NCI-H1105 (cell line): Measurements from ENCODE around the gene CNPY1.

Experiments
- DNase-seq: peaks from one replicate; lab custom pipeline; 2025; lab: John Stamatoyannopoulos, UW

The CNPY1 gene

DNA sequence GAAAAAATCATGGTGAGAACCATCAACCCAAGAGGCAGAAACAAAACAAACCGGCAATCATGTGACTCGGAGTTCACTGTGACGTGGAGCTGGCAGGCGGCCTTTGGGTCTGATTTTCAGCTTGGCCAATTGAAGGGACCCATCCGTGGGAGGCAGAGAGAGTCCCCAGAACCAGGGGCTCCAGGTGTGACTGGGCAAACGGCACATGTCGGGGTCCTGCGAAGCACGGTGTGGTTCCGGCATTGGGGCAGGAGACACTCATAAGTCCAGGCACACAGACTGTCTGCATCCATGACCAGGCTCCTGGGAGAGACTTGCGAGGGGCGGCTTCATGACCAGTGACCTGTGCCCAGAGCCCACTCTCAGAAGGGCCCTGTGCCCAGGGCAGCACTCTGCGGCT lies 12.6 kb upstream of the CNPY1 start:
- DNase-seq, result no peak

- DNase-seq, result no peak
Measured at GRCh38 chr7:155558351-155558750, 12.0 kb upstream of the CNPY1 start.

DNA sequence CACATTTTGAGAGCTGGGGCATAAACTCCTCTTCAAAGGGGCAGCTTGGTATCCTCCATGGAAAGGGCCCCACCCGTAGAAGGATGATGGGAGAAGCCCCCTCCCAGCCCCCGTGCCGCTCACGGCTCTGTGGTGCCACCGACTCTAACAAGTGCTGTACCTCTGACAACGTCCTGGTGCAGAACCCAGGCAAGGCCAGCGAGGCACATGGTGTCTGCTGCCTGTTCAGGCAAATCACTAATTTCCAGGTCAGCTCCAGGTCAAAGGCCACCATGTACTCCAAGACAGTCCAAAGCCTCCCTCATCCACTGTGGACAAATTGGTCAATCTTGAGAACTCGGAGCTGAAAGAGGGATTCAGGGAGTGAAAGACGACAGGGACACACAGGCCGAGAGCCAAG lies 11.4 kb upstream of the CNPY1 start:
- DNase-seq, result no peak

GRCh38 chr7:155556763-155557162 lies 10.4 kb upstream of the CNPY1 start:
- no peak for DNase-seq

GRCh38 chr7:155555116-155555695 lies 8.8 kb upstream of the CNPY1 start:
- no peak for DNase-seq

- no peak for DNase-seq
Measured at GRCh38 chr7:155553871-155554270, 7.5 kb upstream of the CNPY1 start.

- no peak for DNase-seq
Measured at GRCh38 chr7:155551785-155552611, 5.6 kb upstream of the CNPY1 start.

GRCh38 chr7:155550916-155551315 lies 4.6 kb upstream of the CNPY1 start:
- DNase-seq, result no peak

DNA sequence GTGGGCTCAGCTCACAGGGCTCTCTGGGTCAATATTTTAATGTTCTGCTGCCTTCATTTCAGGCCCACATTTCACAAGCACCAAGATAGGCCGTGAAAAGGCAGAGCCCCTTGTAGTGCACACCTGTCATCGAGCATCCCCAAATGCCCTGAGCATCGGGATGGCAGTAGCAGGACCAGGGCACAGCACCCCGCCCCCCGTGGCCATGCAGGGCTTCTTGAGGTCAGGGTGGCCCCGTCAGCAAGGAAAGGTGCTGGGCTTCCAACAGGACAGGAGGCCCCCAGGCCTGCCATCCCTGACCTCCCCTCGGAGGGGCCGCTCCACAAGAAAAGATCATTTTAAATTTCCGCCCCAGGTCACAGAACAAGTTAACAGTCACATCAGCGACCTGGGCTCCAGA lies 2.9 kb upstream of the CNPY1 start:
- DNase-seq, result no peak

DNA sequence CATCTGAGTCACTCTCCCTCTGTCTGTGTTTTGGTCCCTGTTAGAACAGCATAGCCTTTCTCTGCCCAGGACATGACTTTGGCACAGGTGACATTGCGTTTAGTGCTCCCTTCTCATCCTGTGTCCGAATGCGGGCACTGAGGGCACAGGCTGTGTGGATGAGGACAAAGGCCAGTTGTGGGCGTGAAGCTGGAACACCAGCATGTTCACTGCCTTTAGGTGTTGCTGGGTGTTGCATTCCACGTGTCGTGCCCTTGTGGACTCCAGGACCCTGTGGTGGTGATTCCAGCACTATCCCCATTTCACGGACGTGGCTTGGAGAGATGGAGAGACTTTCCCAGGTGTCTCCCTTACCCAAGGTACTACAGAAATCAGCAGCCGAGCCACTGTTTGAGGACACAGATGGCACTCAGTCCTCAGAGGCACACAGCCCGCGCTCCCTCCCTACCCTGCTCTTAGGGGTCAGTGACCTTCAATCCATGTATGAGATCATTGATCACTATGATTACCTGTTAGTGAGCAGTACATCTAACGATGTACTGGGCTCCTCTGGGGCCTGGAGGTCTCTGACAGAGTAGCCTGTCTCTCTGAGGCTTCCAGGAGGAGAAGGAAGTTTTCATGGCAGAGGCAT lies 917 bp upstream of the CNPY1 start:
- no peak for DNase-seq

GRCh38 chr7:155545348-155545747 lies 1.0 kb downstream of the CNPY1 start:
- DNase-seq, result no peak

GRCh38 chr7:155544485-155544884 lies 1.9 kb downstream of the CNPY1 start:
- DNase-seq, result no peak

- no peak for DNase-seq
Measured at GRCh38 chr7:155543926-155544325, 2.4 kb downstream of the CNPY1 start.

- no peak for DNase-seq
Measured at GRCh38 chr7:155543011-155543876, 3.1 kb downstream of the CNPY1 start.

GRCh38 chr7:155541986-155542675 lies 4.2 kb downstream of the CNPY1 start:
- DNase-seq, result no peak

- no peak for DNase-seq
Measured at GRCh38 chr7:155540553-155540952, 5.8 kb downstream of the CNPY1 start.

DNA sequence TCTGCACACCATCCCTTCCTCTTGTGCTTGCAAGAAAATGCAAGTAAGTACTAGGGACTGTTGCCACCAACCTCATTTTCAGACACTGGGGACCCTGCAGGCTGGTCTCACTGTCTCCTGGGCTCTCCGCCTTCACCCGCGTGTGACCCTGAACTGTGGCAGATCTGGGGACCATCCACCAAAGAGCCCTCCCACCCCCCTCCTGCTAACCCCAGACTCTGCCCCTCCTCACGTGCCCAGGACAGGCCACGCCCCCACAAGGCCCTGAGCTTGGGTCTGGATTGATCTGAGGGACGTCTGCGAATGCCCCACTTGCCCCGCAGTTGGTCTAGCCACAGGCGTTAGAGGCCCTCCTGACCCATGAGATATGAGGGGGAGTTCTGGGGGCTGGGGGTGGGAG lies 8.1 kb downstream of the CNPY1 start:
- DNase-seq, result no peak

GRCh38 chr7:155536451-155536850 lies 9.9 kb downstream of the CNPY1 start:
- no peak for DNase-seq

GRCh38 chr7:155534691-155535090 lies 11.7 kb downstream of the CNPY1 start:
- no peak for DNase-seq

GRCh38 chr7:155533827-155534690 lies 12.3 kb downstream of the CNPY1 start:
- no peak for DNase-seq
